DOHH2 (cell line): Measurements from ENCODE around the gene SEC31B.

Experiments
- EZH2phosphoT487 ChIP-seq: fragments of 200-600 bp; sonication (generic); IDR thresholded peaks from 2 replicates; pipeline ENCODE4 v1.6.1; 2017; ENCODE audit warnings: borderline replicate concordance, mild to moderate bottlenecking, antibody characterized with exemption, low read length, moderate library complexity, mixed read lengths
- TF ChIP-seq, protein P1 (sequence below): fragments of 200-600 bp; sonication (generic); IDR thresholded peaks from one replicate; pipeline ENCODE4 v1.5.1; 2014; ENCODE audit warnings: antibody characterized with exemption, mild to moderate bottlenecking, low read depth, low read length; ENCODE audit not compliant: poor library complexity, severe bottlenecking

DNA sequence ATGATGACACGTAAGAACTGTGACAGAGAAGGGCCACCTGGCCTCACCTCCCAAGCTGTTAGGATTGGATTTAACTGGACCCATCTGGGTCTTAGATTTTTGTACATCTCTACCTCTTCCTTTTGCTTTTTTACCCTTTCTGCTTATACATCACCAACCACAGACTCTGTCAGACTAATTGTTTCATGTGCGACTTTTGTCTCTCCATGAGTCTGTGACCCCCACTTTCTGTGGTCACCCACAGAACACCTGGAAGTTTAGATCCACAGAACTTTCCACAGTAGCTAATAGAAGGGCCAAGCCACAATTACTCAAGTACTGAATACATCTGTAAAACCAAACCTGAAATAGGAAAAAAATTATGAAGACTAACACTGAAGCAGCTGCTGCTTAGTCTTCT, 23.1 kb downstream of the SEC31B start:
- TF ChIP-seq, protein P1, sequence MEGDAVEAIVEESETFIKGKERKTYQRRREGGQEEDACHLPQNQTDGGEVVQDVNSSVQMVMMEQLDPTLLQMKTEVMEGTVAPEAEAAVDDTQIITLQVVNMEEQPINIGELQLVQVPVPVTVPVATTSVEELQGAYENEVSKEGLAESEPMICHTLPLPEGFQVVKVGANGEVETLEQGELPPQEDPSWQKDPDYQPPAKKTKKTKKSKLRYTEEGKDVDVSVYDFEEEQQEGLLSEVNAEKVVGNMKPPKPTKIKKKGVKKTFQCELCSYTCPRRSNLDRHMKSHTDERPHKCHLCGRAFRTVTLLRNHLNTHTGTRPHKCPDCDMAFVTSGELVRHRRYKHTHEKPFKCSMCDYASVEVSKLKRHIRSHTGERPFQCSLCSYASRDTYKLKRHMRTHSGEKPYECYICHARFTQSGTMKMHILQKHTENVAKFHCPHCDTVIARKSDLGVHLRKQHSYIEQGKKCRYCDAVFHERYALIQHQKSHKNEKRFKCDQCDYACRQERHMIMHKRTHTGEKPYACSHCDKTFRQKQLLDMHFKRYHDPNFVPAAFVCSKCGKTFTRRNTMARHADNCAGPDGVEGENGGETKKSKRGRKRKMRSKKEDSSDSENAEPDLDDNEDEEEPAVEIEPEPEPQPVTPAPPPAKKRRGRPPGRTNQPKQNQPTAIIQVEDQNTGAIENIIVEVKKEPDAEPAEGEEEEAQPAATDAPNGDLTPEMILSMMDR, result no peak
- TF ChIP-seq EZH2phosphoT487, result no peak
